Trophoblast cell (in vitro differentiated cells and primary cell): ENCODE data around the gene STRBP. TPM values are rescaled to one million over a fixed set of nuclear protein-coding genes. Genes with fewer than 3 reads are reported as not detected.

ENCODE experiments used
- DNase-seq, 2 donors: peaks; one replicate each; pipeline ENCODE4 v3.0.0-alpha.2; 2016
- H2AFZ ChIP-seq: 2 replicates; pipeline ENCODE4 v1.6.1; 2013; ENCODE audit warnings: low read length, moderate library complexity, mild to moderate bottlenecking; ENCODE audit not compliant: insufficient read depth, poor library complexity
- H2AK5ac ChIP-seq: 2 replicates; pipeline ENCODE4 v1.6.1; 2013; ENCODE audit warnings: mild to moderate bottlenecking, low read length
- H2BK120ac ChIP-seq: 2 replicates; pipeline ENCODE4 v1.6.1; 2013; ENCODE audit warnings: low read length, mild to moderate bottlenecking, moderate library complexity; ENCODE audit not compliant: insufficient read depth, poor library complexity
- H2BK12ac ChIP-seq: 2 replicates; pipeline ENCODE4 v1.6.1; 2013; ENCODE audit warnings: mild to moderate bottlenecking, low read length, moderate library complexity
- H2BK5ac ChIP-seq: 2 replicates; pipeline ENCODE4 v1.6.1; 2013; ENCODE audit warnings: low read length, low read depth, moderate library complexity, mild to moderate bottlenecking; ENCODE audit not compliant: poor library complexity
- H3K14ac ChIP-seq: 2 replicates; pipeline ENCODE4 v1.6.1; 2013; ENCODE audit warnings: mild to moderate bottlenecking, low read length
- H3K18ac ChIP-seq: 2 replicates; pipeline ENCODE4 v1.6.1; 2013; ENCODE audit warnings: mild to moderate bottlenecking, low read length
- H3K23ac ChIP-seq: 2 replicates; pipeline ENCODE4 v1.6.1; 2013; ENCODE audit warnings: low read length
- H3K27ac ChIP-seq: 2 replicates; pipeline ENCODE4 v1.5.1; 2013; ENCODE audit warnings: low read depth, mild to moderate bottlenecking, inconsistent platforms, low read length, moderate library complexity
- H3K27me3 ChIP-seq: 2 replicates; pipeline ENCODE4 v1.6.1; 2013; ENCODE audit warnings: inconsistent platforms, mild to moderate bottlenecking, low read length, moderate library complexity; ENCODE audit not compliant: insufficient read depth
- H3K36me3 ChIP-seq, 2 experiments: 1 replicate in 1 of 2; 2 replicates in 1 of 2; pipeline ENCODE4 v1.6.1; 2013; ENCODE audit warnings: low read length in 2 of 2, mild to moderate bottlenecking in 2 of 2, moderate library complexity in 1 of 2; ENCODE audit not compliant: insufficient read depth in 2 of 2, control insufficient read depth in 1 of 2
- H3K4ac ChIP-seq: 2 replicates; pipeline ENCODE4 v1.6.1; 2013; ENCODE audit warnings: low read depth, mild to moderate bottlenecking, low read length, moderate library complexity
- H3K4me1 ChIP-seq, 2 experiments: 1 replicate in 1 of 2; 2 replicates in 1 of 2; pipeline ENCODE4 v1.6.1; 2013; ENCODE audit warnings: low read length in 2 of 2, mild to moderate bottlenecking in 2 of 2, moderate library complexity in 1 of 2; ENCODE audit not compliant: insufficient read depth in 2 of 2, control insufficient read depth in 1 of 2
- H3K4me2 ChIP-seq: 2 replicates; pipeline ENCODE4 v1.6.1; 2013; ENCODE audit warnings: inconsistent platforms, mild to moderate bottlenecking, low read length, moderate library complexity
- H3K4me3 ChIP-seq: 2 replicates; pipeline ENCODE4 v1.5.1; 2013; ENCODE audit warnings: mild to moderate bottlenecking, low read depth, low read length, inconsistent platforms
- H3K79me1 ChIP-seq: one replicate; pipeline ENCODE4 v1.6.1; 2013; ENCODE audit warnings: low read length
- H3K79me2 ChIP-seq: 2 replicates; pipeline ENCODE4 v1.6.1; 2013; ENCODE audit warnings: low read length, mild to moderate bottlenecking; ENCODE audit not compliant: control insufficient read depth, insufficient read depth, poor library complexity
- H3K9ac ChIP-seq: 2 replicates; pipeline ENCODE4 v1.6.1; 2013; ENCODE audit warnings: mild to moderate bottlenecking, low read length
- H3K9me3 ChIP-seq: 2 replicates; pipeline ENCODE4 v1.6.1; 2013; ENCODE audit warnings: low read depth, mild to moderate bottlenecking, control low read depth, inconsistent platforms, low read length; ENCODE audit not compliant: insufficient read depth
- H4K12ac ChIP-seq: 2 replicates; pipeline ENCODE4 v1.6.1; 2013; ENCODE audit warnings: low read depth, mild to moderate bottlenecking, low read length, moderate library complexity
- H4K8ac ChIP-seq: 2 replicates; pipeline ENCODE4 v1.6.1; 2013; ENCODE audit warnings: low read depth, mild to moderate bottlenecking, low read length, moderate library complexity
- H4K91ac ChIP-seq: one replicate; pipeline ENCODE4 v1.6.1; 2013; ENCODE audit warnings: low read depth, mild to moderate bottlenecking, low read length, moderate library complexity
- WGBS: extraction: QIAGEN DNeasy Blood & Tissue Kit; methylation state at CpG from one replicate; pipeline ENCODE4 v1.1.7; 2013; ENCODE audit warnings: missing lambda C conversion rate; ENCODE audit not compliant: insufficient read length, insufficient coverage; ENCODE audit errors: extremely low coverage; 5-methylcytosine and 5-hydroxymethylcytosine counted together
- polyA plus RNA-seq: library from polyadenylated mRNA; stranded (reverse); fragments of 200-250 nt; gene quantifications from 2 replicates; pipeline ENCODE4 v1.2.3, GENCODE V29; 2013

STRBP gene
- 17.7 and 17.9 TPM in 2 replicates for polyA plus RNA-seq

DNA sequence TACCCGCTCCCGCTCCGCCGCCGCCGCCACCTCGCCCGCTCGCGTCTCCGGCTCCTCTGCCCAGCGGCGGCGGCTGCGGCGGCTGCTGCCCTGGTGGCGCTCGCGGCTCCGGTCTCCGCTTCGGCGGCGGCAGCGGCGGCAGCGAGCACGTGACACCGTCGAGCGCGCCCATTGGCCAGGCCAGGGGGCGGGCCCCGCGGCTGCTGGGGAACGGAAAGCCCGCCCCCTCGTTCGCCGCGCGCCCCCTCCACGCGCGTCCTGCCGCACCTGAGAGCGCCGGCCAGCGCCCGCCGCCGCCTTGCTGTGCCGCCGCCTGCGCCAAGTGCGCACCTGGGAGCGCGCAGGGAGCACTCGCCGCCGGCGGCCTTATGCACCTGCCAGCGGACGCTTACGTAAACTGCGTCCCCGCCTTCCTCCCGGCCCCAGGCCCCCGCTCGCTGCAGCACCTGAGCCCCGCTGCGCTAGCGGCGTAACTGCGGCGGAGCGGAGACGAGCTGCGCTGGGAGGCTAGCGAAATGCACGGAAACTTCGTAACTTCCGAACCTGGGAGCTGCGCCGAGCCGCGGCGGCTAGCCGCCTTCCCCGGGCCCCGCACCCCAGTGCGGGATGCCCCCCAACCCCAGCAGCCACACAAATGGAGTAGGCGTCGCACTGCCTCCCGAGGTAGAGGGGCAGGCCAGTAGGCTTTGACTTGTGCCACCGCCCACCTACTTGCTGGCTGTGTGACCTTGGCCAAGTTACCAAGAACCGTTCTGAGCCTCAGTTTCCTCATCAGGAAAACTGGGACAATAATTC is at the start of gene STRBP:
Gene STRBP, minus strand, starts transcription at position 122 of the 795 bp plus-strand sequence. CDS start 84,452 bp downstream, outside the sequence.
- Histone ChIP-seq H3K9me3 (no peaks in the 10 kb centered on the region), H2AK5ac (peak within 1 kb of the TSS; percentile 47), H3K79me2 (peaks cover 5% of the 10 kb centered on the region), H3K4me3 (peak within 1 kb of the TSS; percentile 84), H2AFZ (peak within 1 kb of the TSS; percentile 73), H3K4me2 (peak within 1 kb of the TSS; percentile 99), H3K9ac (peak within 1 kb of the TSS; percentile 52), H3K27ac (no peak within 1 kb of the TSS), H2BK12ac (no peak within 1 kb of the TSS), H4K91ac (peak within 1 kb of the TSS; percentile 56), H2BK120ac (no peak within 1 kb of the TSS), H4K8ac (peak within 1 kb of the TSS; percentile 74), H3K36me3 (no peaks in the 10 kb centered on the region), H3K14ac (peak within 1 kb of the TSS; percentile 86), H3K4me1 (peaks cover 5 to 14% of the 10 kb centered on the region in 2 experiments), H3K18ac (peak within 1 kb of the TSS; percentile 98), H4K12ac (no peak within 1 kb of the TSS), H3K79me1 (peaks cover 3% of the 10 kb centered on the region), H3K27me3 (no peaks in the 10 kb centered on the region), H3K23ac (no peak within 1 kb of the TSS), H2BK5ac (peak within 1 kb of the TSS; percentile 23), H3K4ac (peak within 1 kb of the TSS; percentile 92)
- peak; percentile 87 to 92 for DNase-seq
- no CpG with 5 or more reads among the region's 97 CpGs for WGBS

DNA sequence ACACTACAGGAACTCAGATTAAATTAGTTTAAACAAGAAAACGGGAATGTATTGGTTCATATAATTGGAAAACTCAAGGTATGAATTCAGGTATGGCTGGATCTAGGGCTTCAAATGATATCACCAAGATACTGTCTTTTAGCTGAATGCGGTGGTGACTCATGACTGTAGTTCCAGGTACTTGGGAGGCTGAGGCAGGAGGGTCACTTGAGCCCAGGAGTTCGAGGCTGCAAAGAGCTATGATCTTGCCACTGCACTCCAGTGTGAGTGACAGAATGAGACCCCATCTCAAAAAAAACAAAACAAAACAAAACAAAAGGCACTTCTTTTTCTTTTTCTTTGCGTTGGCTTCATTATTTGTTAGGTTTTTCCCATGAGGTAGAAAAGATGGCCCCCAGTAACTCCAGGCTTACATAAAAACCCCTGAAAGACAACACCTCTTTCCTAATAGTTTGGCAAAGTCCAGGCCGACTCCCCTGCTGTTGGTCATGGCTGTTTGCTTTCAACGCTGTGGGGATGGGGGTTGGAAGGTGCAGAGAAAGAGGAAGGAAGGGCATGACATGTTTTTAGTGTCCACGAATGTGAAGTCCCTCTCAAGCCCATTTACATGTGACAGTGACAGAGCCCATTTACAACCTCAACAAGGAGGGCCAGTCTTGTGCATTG is 47.8 kb upstream of the STRBP start:
- Histone ChIP-seq H3K36me3 (no peaks in the 10 kb centered on the region), H3K79me2 (no peaks in the 10 kb centered on the region), H4K91ac (no peak overlapping the region), H3K4me2 (no peak overlapping the region), H3K14ac (no peak overlapping the region), H3K9me3 (no peaks in the 10 kb centered on the region), H3K4me3 (no peak overlapping the region), H2AK5ac (no peak overlapping the region), H3K27me3 (no peaks in the 10 kb centered on the region), H2BK120ac (no peak overlapping the region), H3K4me1 (peaks cover 0 to 3% of the 10 kb centered on the region in 2 experiments), H3K18ac (no peak overlapping the region), H3K27ac (no peak overlapping the region), H3K4ac (no peak overlapping the region), H2AFZ (no peak overlapping the region), H3K9ac (no peak overlapping the region), H4K8ac (no peak overlapping the region), H3K23ac (no peak overlapping the region), H2BK5ac (no peak overlapping the region), H2BK12ac (no peak overlapping the region), H4K12ac (no peak overlapping the region), H3K79me1 (no peaks in the 10 kb centered on the region)
- no CpG with 5 or more reads among the region's 7 CpGs for WGBS
- peak; percentile 19 to 28 for DNase-seq

DNA sequence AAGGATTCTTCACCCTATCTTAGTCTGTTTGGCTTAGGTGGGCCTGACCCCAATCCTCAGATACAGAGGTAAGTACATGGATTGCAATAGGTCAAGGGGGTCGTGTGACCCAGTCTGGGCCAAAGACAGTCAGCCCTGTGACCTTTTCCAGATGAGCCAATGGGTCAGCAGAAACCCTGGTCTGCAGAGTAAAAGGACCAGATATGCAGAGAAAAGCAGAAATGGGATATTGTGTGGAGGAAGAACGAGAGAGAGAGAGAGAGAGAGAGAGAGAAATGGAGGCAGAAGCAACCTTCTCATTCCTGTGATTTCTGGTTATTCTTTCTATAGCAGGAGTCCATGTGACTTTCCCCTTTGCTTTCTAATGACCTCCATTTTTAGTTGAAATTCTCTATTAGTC is 47.2 kb upstream of the STRBP start:
- no peak overlapping the region for H3K27ac ChIP-seq
- no peaks in the 10 kb centered on the region for H3K36me3 ChIP-seq
- H3K9ac ChIP-seq, result no peak overlapping the region
- no peaks in the 10 kb centered on the region for H3K9me3 ChIP-seq
- no peak overlapping the region for H3K23ac ChIP-seq
- no peak overlapping the region for H3K4me2 ChIP-seq
- H3K18ac ChIP-seq, result no peak overlapping the region
- H3K4me1 ChIP-seq, result peaks cover 0 to 3% of the 10 kb centered on the region in 2 experiments
- no peaks in the 10 kb centered on the region for H3K79me2 ChIP-seq
- H2AFZ ChIP-seq, result no peak overlapping the region
- no peak overlapping the region for H2BK120ac ChIP-seq
- H3K4ac ChIP-seq, result no peak overlapping the region
- no peak overlapping the region for H2BK5ac ChIP-seq
- H4K8ac ChIP-seq, result no peak overlapping the region
- no peaks in the 10 kb centered on the region for H3K27me3 ChIP-seq
- no peak overlapping the region for H4K12ac ChIP-seq
- H3K79me1 ChIP-seq, result no peaks in the 10 kb centered on the region
- H3K4me3 ChIP-seq, result no peak overlapping the region
- WGBS, result no CpG with 5 or more reads among the region's 2 CpGs
- H4K91ac ChIP-seq, result no peak overlapping the region
- H2BK12ac ChIP-seq, result no peak overlapping the region
- DNase-seq, result no peak
- H3K14ac ChIP-seq, result no peak overlapping the region
- H2AK5ac ChIP-seq, result no peak overlapping the region

DNA sequence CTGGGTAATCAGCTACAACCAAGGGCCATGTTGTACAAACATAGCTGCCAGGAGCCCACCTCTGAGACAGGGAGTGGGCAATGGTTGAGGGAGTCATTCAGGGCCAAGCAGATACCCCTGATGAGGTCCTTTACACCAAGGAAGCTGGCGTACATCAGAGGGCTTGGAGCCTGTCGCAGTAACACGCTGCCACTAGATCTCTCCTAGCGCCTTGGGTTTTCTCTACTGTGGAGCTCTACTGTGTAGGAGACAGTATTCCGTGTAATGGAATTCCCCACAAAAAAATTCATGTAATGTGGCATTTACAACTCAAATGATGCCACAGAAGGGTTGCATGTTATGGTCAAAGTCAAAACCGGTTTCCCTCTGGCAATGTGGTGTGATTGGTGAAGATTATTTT is 46.2 kb upstream of the STRBP start:
- Histone ChIP-seq H3K18ac (no peak overlapping the region), H3K23ac (no peak overlapping the region), H3K9me3 (no peaks in the 10 kb centered on the region), H2BK120ac (no peak overlapping the region), H3K4me1 (peaks cover 0 to 3% of the 10 kb centered on the region in 2 experiments), H3K36me3 (no peaks in the 10 kb centered on the region), H3K27me3 (no peaks in the 10 kb centered on the region), H2BK12ac (no peak overlapping the region), H3K79me1 (no peaks in the 10 kb centered on the region), H3K4me3 (no peak overlapping the region), H2BK5ac (no peak overlapping the region), H2AK5ac (no peak overlapping the region), H2AFZ (no peak overlapping the region), H3K14ac (no peak overlapping the region), H3K9ac (no peak overlapping the region), H3K27ac (no peak overlapping the region), H3K4me2 (no peak overlapping the region), H3K4ac (no peak overlapping the region), H3K79me2 (no peaks in the 10 kb centered on the region), H4K91ac (no peak overlapping the region), H4K8ac (no peak overlapping the region), H4K12ac (no peak overlapping the region)
- no peak for DNase-seq
- no CpG with 5 or more reads among the region's 6 CpGs for WGBS
